Neutrophil (primary cell): ENCODE data around the gene TMCC1.
"Not testable (repeated sequence)": the region's sequence is repeated elsewhere in the genome, so short reads cannot be mapped to it uniquely, and the experiment has no call there.

ENCODE experiments used
- H3K27ac ChIP-seq: fragments of 200-600 bp; sonication (generic); 2 replicates; pipeline ENCODE4 v1.5.1; 2016; ENCODE audit warnings: mild to moderate bottlenecking, moderate library complexity
- H3K27me3 ChIP-seq: fragments of 200-600 bp; sonication (generic); 2 replicates; pipeline ENCODE4 v1.6.0; 2016; ENCODE audit warnings: mild to moderate bottlenecking
- H3K36me3 ChIP-seq: fragments of 200-600 bp; sonication (generic); 2 replicates; pipeline ENCODE4 v1.5.1; 2017
- H3K4me1 ChIP-seq, 2 experiments: fragments of 200-600 bp in 1 of 2; sonication (generic) in 1 of 2; 1 replicate in 1 of 2; 2 replicates in 1 of 2; pipeline versions ENCODE4 v1.5.1 to v1.6.1; 2013 to 2016; ENCODE audit warnings: low read depth in 1 of 2, low read length in 1 of 2, mild to moderate bottlenecking in 1 of 2, moderate library complexity in 1 of 2; ENCODE audit not compliant: control insufficient read depth in 1 of 2, insufficient read depth in 1 of 2
- H3K4me3 ChIP-seq, 2 experiments: fragments of 200-600 bp in 1 of 2; sonication (generic) in 1 of 2; 1 replicate in 1 of 2; 2 replicates in 1 of 2; pipeline ENCODE4 v1.5.1; 2013 to 2016; ENCODE audit warnings: low read depth in 1 of 2, low read length in 1 of 2, mild to moderate bottlenecking in 1 of 2, moderate library complexity in 1 of 2
- H3K9me3 ChIP-seq: fragments of 200-600 bp; sonication (generic); 2 replicates; pipeline ENCODE4 v1.5.1; 2016
- CTCF ChIP-seq: fragments of 200-600 bp; sonication (generic); IDR thresholded peaks from 2 replicates; pipeline ENCODE4 v1.5.1; 2016; ENCODE audit warnings: antibody characterized with exemption

Gene TMCC1

GRCh38 chr3:129836381-129837064, 57.0 kb downstream of the TMCC1 start:
- Histone ChIP-seq H3K9me3 (no peaks in the 10 kb centered on the region), H3K4me1 (no peaks in the 10 kb centered on the region), H3K36me3 (no peaks in the 10 kb centered on the region), H3K27me3 (no peaks in the 10 kb centered on the region), H3K27ac (peak overlapping the region; percentile 8), H3K4me3 (no peak overlapping the region)
- no peak for TF ChIP-seq CTCF

- TF ChIP-seq CTCF = no peak
- H3K9me3 ChIP-seq = no peaks in the 10 kb centered on the region
- no peak overlapping the region for H3K4me3 ChIP-seq
- H3K27me3 ChIP-seq = no peaks in the 10 kb centered on the region
- no peak overlapping the region for H3K27ac ChIP-seq
- no peaks in the 10 kb centered on the region for H3K4me1 ChIP-seq
- H3K36me3 ChIP-seq = no peaks in the 10 kb centered on the region
Observed at GRCh38 chr3:129835198-129835597, 58.3 kb downstream of the TMCC1 start.

- Histone ChIP-seq H3K4me1 (no peaks in the 10 kb centered on the region), H3K36me3 (no peaks in the 10 kb centered on the region), H3K27ac (no peak overlapping the region), H3K27me3 (no peaks in the 10 kb centered on the region), H3K4me3 (no peak overlapping the region), H3K9me3 (no peaks in the 10 kb centered on the region)
- TF ChIP-seq CTCF = no peak
Observed at GRCh38 chr3:129834580-129834979, 58.9 kb downstream of the TMCC1 start.

GRCh38 chr3:129831942-129832341, 61.6 kb downstream of the TMCC1 start:
- peaks cover 15% of the 10 kb centered on the region in 2 experiments for H3K4me1 ChIP-seq
- H3K9me3 ChIP-seq, H3K36me3 ChIP-seq, H3K4me3 ChIP-seq, H3K27me3 ChIP-seq, H3K27ac ChIP-seq: not testable (repeated sequence)

GRCh38 chr3:129831503-129831902, 62.0 kb downstream of the TMCC1 start:
- Histone ChIP-seq H3K36me3 (no peaks in the 10 kb centered on the region), H3K4me3 (no peak overlapping the region), H3K4me1 (peaks cover 18 to 19% of the 10 kb centered on the region in 2 experiments), H3K27me3 (no peaks in the 10 kb centered on the region), H3K9me3 (no peaks in the 10 kb centered on the region), H3K27ac (no peak overlapping the region)
- no peak for TF ChIP-seq CTCF

- Histone ChIP-seq H3K36me3 (no peaks in the 10 kb centered on the region), H3K27me3 (no peaks in the 10 kb centered on the region), H3K9me3 (no peaks in the 10 kb centered on the region), H3K4me1 (peaks cover 18 to 33% of the 10 kb centered on the region in 2 experiments), H3K4me3 (no peak overlapping the region), H3K27ac (peak overlapping the region; percentile 55)
- no peak for TF ChIP-seq CTCF
Observed at GRCh38 chr3:129829640-129830039, 63.9 kb downstream of the TMCC1 start.
